HUES48 (cell line): Measurements from ENCODE around the gene TTC33.

ENCODE experiments used
- H3K27ac ChIP-seq: one replicate; pipeline ENCODE4 v1.7.0; 2013; ENCODE audit warnings: low read depth, low read length, inconsistent platforms
- H3K27me3 ChIP-seq: 2 replicates; pipeline ENCODE4 v1.6.1; 2013; ENCODE audit warnings: mild to moderate bottlenecking, low read length; ENCODE audit not compliant: control insufficient read depth, insufficient read depth
- H3K36me3 ChIP-seq: 2 replicates; pipeline ENCODE4 v1.6.1; 2013; ENCODE audit warnings: low read length; ENCODE audit not compliant: control insufficient read depth, insufficient read depth
- H3K4me1 ChIP-seq: 2 replicates; pipeline ENCODE4 v1.6.1; 2013; ENCODE audit warnings: mild to moderate bottlenecking, low read length; ENCODE audit not compliant: control insufficient read depth, insufficient read depth
- H3K4me3 ChIP-seq: 2 replicates; pipeline ENCODE4 v1.5.1; 2013; ENCODE audit warnings: mild to moderate bottlenecking, low read depth, low read length
- H3K9ac ChIP-seq: 2 replicates; pipeline ENCODE4 v1.6.1; 2013; ENCODE audit warnings: mild to moderate bottlenecking, low read depth, low read length, moderate library complexity
- H3K9me3 ChIP-seq: 2 replicates; pipeline ENCODE4 v1.6.1; 2013; ENCODE audit warnings: low read length; ENCODE audit not compliant: control insufficient read depth, insufficient read depth

Gene TTC33

DNA sequence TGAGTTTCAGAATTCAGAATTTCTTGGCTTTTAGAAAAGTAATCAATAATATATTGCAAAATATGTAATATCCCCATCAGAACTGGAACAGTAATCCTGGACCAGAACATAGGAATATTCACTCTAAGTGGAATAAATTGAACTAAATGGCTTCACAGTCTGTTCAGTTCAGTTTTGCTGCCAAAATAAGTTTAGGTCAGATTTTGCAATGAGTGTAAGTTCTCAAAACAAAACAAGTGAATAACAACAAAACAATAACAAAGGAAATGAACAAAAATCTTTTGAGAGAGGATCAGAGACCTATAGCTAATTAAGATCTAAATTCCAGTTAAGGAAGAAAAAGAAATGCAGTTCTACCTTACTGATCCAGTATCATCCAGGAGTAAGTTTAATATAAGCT is 66.8 kb downstream of the TTC33 start:
- Histone ChIP-seq H3K27ac (peak overlapping the region; percentile 57), H3K4me1 (peaks cover 7% of the 10 kb centered on the region; the same call in 1 of the 2 replicates), H3K9me3 (no peaks in the 10 kb centered on the region), H3K9ac (no peak overlapping the region), H3K36me3 (no peaks in the 10 kb centered on the region), H3K27me3 (no peaks in the 10 kb centered on the region), H3K4me3 (no peak overlapping the region)

DNA sequence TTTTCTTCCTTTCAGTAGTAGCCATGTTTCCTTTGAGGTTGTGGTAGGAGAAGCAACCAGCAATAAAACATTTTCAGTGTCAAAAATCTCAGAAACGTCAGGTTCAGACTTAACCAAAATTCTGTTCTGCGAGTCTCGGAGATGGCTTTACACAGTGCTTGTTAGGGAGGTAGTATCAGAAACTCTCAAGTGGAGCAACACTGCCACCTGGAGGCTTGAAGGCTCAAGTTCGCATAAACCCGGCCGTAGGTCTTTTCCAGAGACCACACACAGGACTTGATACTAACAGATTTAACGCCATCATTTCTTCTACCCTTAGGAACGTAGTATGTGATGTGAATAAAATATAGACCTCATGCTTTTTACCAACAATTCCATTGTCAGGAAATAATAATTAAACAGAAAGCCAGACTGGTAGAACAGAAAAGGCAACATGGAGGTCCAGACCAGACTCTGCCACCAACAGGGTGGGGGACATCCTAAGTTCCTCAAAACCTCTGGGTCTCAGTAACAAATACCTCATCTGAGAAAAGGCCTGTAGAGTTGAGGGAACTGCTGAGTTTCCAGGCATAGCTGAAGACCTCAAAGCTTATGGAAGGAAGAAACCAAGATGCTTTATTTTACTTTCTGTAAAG is 67.5 kb downstream of the TTC33 start:
- Histone ChIP-seq H3K4me3 (no peak overlapping the region), H3K27me3 (peaks cover 5% of the 10 kb centered on the region), H3K9me3 (no peaks in the 10 kb centered on the region), H3K27ac (no peak overlapping the region), H3K36me3 (no peaks in the 10 kb centered on the region), H3K9ac (no peak overlapping the region), H3K4me1 (peaks cover 4% of the 10 kb centered on the region; the same call in 1 of the 2 replicates)

DNA sequence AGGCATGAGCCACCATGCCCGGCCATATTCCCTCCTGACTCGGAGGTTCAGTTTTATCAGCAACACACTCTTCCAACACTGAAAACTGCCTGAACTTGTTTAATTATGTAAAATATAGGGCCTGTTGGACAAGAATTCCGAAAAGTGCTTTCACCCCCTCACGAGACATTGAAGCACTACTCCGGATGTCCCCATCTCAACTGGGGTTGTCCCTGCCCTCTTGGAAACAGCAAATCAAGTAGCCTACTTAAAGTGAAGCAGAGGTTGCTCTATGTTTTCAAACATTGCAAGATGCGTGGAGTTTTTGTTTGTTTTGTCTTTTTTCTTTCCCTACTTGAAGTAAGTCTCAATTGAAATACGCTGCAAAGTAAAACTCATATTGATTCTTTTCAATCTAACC is 68.4 kb downstream of the TTC33 start:
- Histone ChIP-seq H3K27ac (no peak overlapping the region), H3K9ac (no peak overlapping the region)

DNA sequence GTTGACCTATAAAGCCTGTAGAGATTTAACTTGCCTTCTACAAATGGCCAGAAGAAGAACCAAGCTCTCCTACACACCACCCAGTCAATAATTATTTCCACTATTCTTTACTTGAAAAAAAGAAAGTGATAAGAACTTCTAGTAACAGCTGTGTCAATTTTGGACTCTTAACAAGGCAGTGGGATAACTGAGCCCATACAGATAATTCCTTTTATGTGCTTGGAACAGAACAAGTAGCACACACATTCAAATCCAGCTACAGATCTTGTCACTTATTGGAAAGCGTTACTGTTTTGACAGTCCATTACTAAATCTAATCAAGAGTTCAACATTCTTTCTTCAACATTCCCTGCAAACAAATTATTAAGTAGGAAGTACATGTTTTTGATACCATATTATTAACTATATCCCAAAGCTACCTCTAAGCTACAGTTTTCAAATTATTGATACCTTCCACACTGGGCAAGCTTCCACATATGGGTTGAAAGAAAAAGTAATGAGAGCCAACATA is 69.7 kb downstream of the TTC33 start:
- Histone ChIP-seq H3K36me3 (no peaks in the 10 kb centered on the region), H3K4me3 (no peak overlapping the region), H3K9me3 (no peaks in the 10 kb centered on the region), H3K9ac (no peak overlapping the region), H3K27me3 (peaks cover 27% of the 10 kb centered on the region), H3K4me1 (peaks cover 9% of the 10 kb centered on the region), H3K27ac (no peak overlapping the region)

More for the DNA sequence above, 68.4 kb downstream of the TTC33 start:
- peaks cover 15% of the 10 kb centered on the region for H3K27me3 ChIP-seq
- no peaks in the 10 kb centered on the region for H3K36me3 ChIP-seq
- H3K9me3 ChIP-seq: no peaks in the 10 kb centered on the region
- peaks cover 3% of the 10 kb centered on the region; the same call in 1 of the 2 replicates for H3K4me1 ChIP-seq
- no peak overlapping the region for H3K4me3 ChIP-seq

DNA sequence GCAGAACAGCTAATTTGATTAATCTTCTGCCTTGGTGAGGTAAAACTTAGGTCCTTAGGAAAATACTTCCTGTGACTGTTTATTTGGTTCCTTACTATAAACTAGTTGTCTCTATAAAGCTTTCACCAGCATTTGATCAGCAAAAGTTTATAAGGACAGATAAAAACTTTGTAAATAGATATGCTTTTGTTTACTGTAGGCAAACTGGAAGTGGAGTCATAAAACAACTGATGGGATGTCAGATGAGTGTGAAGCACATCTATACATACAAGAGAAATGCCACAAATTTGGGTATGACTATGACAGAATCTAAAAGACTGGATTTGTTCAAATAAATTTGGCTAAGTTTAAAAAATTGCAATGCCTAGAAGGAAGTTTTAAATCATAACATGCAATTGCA is 70.6 kb downstream of the TTC33 start:
- Histone ChIP-seq H3K4me1 (peaks cover 16% of the 10 kb centered on the region), H3K27ac (no peak overlapping the region), H3K9ac (no peak overlapping the region), H3K9me3 (no peaks in the 10 kb centered on the region), H3K36me3 (no peaks in the 10 kb centered on the region), H3K4me3 (no peak overlapping the region), H3K27me3 (peaks cover 36% of the 10 kb centered on the region)

DNA sequence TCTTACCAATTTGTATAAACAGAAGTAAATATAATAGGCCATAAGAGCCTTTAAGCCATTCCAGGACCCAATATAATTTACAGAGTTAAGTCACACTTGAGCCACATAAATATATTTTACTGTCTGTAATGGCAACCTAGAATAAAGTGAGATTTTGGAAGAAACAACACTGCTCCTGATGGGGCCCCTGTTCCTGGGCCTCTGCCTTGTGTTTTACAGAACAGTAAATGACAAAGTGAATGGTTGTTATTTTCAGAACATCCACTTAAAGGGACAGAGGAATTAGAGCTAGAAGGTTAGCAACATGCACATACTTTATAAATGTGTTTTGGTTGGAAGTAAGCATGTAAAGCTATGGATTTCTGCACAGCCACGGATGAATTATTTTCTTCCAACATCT is 72.5 kb downstream of the TTC33 start:
- H3K36me3 ChIP-seq: no peaks in the 10 kb centered on the region
- peaks cover 44% of the 10 kb centered on the region for H3K27me3 ChIP-seq
- no peak overlapping the region for H3K27ac ChIP-seq
- H3K4me1 ChIP-seq: peaks cover 18% of the 10 kb centered on the region
- no peaks in the 10 kb centered on the region for H3K9me3 ChIP-seq
- H3K9ac ChIP-seq: no peak overlapping the region
- no peak overlapping the region for H3K4me3 ChIP-seq

DNA sequence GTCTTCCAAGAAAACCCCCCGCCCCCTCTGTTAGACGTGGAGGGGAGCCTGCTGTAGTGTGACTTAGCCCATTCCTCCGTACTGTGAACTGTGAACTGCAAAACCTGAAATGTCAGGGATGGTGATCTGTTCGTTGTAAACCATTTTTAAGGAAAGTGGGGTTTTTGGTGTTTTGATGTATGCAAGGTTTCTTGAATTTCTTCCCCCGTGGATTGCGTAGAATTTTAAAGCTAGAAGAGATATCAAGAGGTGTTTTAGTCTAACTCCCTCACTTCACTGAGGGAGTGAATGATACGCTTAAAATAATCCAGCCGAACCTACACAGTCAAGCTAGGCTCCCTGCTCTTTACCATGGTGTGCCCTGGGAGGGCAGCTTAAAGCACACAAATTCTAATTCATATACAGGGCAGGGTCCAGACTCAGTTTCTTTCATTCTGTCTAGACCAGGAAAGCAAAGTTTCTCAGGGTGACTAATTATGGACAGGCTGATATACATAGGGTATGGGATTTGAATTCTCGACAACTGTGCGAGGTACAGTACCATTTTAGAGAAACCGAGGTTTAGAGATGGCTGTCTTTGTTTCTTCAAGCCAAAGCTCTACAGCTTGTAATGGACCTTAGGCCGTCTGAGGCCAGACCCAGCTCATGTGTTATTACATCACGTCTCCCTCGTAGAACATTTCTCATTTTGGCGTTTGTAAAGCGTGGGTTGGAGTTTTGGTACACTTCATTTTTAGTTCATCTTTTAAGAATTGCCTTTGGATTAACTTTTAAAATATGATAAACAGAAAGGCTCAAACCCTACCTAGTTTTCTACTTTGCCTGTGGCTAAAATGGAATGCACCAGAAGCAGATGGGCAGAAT is 73.4 kb downstream of the TTC33 start:
- Histone ChIP-seq H3K27ac (no peak overlapping the region), H3K9ac (no peak overlapping the region), H3K9me3 (no peaks in the 10 kb centered on the region), H3K36me3 (no peaks in the 10 kb centered on the region), H3K4me1 (peaks cover 23% of the 10 kb centered on the region), H3K4me3 (peak overlapping the region; percentile 80), H3K27me3 (peaks cover 52% of the 10 kb centered on the region)

DNA sequence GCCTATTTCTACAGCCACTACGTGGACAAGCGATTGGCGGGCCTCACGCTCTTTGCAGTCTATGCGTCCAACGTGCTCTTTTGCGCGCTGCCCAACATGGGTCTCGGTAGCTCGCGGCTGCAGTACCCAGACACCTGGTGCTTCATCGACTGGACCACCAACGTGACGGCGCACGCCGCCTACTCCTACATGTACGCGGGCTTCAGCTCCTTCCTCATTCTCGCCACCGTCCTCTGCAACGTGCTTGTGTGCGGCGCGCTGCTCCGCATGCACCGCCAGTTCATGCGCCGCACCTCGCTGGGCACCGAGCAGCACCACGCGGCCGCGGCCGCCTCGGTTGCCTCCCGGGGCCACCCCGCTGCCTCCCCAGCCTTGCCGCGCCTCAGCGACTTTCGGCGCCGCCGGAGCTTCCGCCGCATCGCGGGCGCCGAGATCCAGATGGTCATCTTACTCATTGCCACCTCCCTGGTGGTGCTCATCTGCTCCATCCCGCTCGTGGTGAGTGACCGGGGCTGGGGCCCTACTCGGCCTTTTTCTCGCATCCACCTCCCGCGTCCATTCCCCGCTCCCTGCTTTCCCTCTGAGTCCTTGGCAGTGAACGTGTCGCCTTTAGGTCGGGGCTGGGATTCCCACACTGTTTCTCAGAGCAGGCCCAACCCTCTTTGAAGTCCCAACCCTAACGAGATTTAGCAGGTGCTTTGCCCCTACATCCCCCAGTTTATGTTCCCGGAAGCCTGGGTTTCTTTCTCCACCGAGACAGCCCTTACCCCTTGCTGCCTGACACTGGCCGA is 74.2 kb downstream of the TTC33 start:
- Histone ChIP-seq H3K4me3 (peak overlapping the region; percentile 80), H3K27me3 (peaks cover 52% of the 10 kb centered on the region), H3K9me3 (no peaks in the 10 kb centered on the region), H3K9ac (no peak overlapping the region), H3K36me3 (no peaks in the 10 kb centered on the region), H3K27ac (no peak overlapping the region), H3K4me1 (peaks cover 30% of the 10 kb centered on the region)

DNA sequence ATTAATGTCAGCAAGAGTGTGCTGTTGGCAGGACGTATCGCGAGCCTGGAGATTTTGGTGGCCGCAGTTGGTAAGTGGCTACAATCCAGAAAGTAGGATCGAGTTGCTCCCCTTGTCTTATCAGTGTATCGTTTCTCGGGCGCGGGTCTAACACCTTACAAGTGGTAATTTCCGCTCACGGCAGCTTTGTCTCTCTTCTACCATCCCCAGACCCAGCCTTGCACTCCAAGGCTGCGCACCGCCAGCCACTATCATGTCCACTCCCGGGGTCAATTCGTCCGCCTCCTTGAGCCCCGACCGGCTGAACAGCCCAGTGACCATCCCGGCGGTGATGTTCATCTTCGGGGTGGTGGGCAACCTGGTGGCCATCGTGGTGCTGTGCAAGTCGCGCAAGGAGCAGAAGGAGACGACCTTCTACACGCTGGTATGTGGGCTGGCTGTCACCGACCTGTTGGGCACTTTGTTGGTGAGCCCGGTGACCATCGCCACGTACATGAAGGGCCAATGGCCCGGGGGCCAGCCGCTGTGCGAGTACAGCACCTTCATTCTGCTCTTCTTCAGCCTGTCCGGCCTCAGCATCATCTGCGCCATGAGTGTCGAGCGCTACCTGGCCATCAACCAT is 74.9 kb downstream of the TTC33 start:
- Histone ChIP-seq H3K9me3 (no peaks in the 10 kb centered on the region), H3K4me3 (peak overlapping the region; percentile 80), H3K9ac (no peak overlapping the region), H3K27me3 (peaks cover 52% of the 10 kb centered on the region), H3K4me1 (peaks cover 30% of the 10 kb centered on the region), H3K27ac (no peak overlapping the region), H3K36me3 (no peaks in the 10 kb centered on the region)

DNA sequence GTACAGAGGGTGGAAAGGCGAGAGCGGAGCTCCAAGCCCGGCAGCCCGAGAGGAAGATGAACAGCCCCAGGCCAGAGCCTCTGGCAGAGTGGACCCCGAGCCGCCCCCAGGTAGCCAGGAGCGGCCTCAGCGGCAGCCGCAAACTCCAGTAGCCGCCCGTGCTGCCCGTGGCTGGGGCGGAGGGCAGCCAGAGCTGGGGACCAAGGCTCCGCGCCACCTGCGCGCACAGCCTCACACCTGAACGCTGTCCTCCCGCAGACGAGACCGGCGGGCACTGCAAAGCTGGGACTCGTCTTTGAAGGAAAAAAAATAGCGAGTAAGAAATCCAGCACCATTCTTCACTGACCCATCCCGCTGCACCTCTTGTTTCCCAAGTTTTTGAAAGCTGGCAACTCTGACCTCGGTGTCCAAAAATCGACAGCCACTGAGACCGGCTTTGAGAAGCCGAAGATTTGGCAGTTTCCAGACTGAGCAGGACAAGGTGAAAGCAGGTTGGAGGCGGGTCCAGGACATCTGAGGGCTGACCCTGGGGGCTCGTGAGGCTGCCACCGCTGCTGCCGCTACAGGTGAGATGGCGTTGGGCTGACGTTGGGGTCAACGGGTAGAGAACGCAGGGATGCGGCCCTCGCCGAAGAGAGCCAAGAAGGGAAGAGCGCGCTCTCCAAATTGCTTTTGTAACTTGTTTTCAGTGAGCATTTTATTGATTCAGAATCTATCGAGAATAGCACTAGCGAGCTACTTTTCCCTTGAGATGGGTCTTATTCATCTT is 75.7 kb downstream of the TTC33 start, which contains the start of gene PTGER4:
PTGER4 (plus strand) TSS at position 3 of the 769 bp plus-strand sequence. CDS start 1,079 bp downstream, outside the sequence.
- Histone ChIP-seq H3K9me3 (no peaks in the 10 kb centered on the region), H3K27me3 (peaks cover 52% of the 10 kb centered on the region), H3K36me3 (no peaks in the 10 kb centered on the region), H3K4me3 (peak within 1 kb of the TSS; percentile 80), H3K4me1 (peaks cover 30% of the 10 kb centered on the region), H3K9ac (peak within 1 kb of the TSS; percentile 64), H3K27ac (peak within 1 kb of the TSS; percentile 81)
